Fibroblast of villous mesenchyme (primary cell): ENCODE results near the gene TAS1R1. TPM values are rescaled to one million over a fixed set of nuclear protein-coding genes. Genes with fewer than 3 reads are reported as not detected.
A peak's percentile ranks its signal among the peaks of the same experiment; 100 is the strongest.

Source experiments
- DNase-seq: peaks from one replicate; pipeline ENCODE4 v3.0.0-alpha.2; 2010; ENCODE audit warnings: low read depth
- H3K4me3 ChIP-seq: 2 replicates; pipeline ENCODE4 v1.5.1; 2011; ENCODE audit warnings: low read depth, mild to moderate bottlenecking, low read length
- CTCF ChIP-seq: IDR thresholded peaks from 2 replicates; pipeline ENCODE4 v1.5.1; 2012; ENCODE audit warnings: low read depth, mild to moderate bottlenecking, low read length; ENCODE audit not compliant: insufficient read depth
- total RNA-seq: library from RNA; depleted of rRNA; stranded (reverse); fragments of >200 nt; gene quantifications from 2 replicates; pipeline ENCODE4 v1.2.3, GENCODE V29; 2012

The TAS1R1 gene
- total RNA-seq, 1 donor, result not detected

DNA sequence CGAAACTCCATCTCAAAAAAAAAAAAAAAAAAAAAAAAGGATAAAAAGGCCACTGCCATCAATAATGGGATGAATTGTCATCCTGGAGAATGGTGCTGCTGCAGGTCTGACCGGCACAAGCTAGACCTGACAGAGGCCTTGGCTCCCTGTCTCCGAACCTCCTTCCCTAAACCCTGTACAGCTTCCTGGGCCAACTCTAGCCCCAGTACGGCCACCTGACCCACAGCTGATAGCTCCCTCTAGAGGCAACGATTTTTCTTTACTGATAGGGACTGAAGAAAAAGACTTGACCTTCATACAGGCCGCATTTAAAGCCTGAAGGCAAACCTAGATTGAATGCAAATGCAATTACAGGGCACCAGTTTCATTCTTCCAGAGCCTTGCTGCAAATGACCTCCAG, 31.5 kb upstream of the TAS1R1 start:
- TF ChIP-seq CTCF, result peak; percentile 69
- no peak overlapping the region for H3K4me3 ChIP-seq
- DNase-seq, result peak; percentile 47

DNA sequence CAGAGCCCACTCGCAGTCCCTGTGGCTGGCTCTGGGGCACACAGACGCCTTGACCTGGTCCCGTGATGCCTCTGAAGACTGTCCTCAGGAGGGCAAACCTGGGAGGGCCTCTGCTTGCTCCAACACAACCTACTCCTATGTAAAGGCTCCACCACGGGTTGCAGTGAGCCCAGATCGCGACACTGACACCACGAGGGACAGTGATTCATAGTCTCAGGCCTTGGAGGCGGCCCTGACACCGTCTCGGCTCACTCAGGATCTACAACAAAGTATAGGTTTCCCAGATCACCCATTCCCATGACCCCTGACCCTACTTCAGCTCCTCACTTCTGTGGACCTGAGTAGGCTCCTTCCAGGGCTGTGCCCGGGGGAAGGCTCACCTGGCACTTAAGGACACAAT, 28.8 kb upstream of the TAS1R1 start:
- no peak for DNase-seq
- no peak overlapping the region for H3K4me3 ChIP-seq
- TF ChIP-seq CTCF, result no peak

- DNase-seq, result no peak
- no peak for TF ChIP-seq CTCF
- no peak overlapping the region for H3K4me3 ChIP-seq
These were observed 26.6 kb upstream of the TAS1R1 start for GRCh38 chr1:6528492-6528891.

DNA sequence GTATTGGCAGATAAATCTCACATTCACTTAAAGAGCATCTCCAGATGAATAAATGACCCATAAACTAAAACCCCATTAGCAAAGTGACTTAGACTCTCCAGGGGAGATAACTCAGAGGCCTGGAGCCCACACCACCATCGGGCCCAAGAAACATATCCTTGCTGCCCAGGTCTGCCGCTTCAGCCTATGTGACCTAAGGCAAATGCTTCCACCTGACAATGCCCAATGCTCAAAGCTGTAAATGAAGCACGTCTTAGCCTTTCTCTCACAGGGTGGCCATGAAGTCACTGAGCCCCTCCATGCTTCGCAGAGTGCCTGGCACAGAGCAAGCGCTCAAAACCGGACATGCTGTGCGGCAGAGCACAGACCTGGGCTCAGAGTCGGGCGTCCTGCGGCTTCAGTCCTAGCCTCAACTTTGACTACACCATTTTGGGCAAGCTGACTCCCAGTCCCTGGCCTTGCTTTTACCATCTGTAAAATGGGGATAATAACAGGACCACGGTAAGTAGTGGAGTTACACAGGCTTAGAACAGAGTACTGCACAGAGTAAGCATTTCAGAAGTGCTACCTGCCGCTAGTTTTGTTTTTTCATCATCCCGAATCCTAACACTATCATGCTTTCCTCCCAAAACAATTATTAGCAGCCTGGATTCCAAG, 24.5 kb upstream of the TAS1R1 start:
- no peak for DNase-seq

GRCh38 chr1:6531996-6532395, 23.1 kb upstream of the TAS1R1 start:
- TF ChIP-seq CTCF, result no peak
- no peak for DNase-seq
- H3K4me3 ChIP-seq, result no peak overlapping the region

More for the DNA sequence above, 24.5 kb upstream of the TAS1R1 start:
- TF ChIP-seq CTCF, result no peak
- no peak overlapping the region for H3K4me3 ChIP-seq

DNA sequence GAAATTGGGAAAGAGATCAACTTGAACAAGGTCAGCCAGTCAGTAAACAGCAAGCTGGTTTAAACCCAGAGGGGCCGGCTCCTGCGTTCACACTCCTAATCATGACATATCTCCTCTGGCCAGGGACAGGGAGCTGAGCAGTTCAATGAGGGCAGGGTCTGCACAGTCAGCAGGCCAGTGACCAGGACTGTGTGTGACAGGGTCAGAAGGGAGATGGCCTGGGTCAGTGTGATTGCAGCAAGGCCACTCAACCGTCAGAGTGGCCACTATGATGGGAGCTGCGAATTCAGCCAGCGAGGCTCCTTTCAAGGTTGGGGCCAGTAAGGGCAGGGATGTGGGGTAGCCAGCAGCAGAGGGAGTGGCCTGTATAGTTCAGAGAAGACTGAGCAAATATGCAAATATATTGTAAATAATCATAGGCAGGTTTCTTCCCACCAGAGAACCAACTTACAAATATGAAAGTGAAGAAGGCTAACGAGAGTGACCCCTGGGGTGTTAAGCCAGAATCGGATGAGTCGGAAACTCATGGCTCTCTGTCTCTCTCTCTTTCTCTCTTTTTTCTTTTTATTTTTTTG, 20.8 kb upstream of the TAS1R1 start:
- no peak overlapping the region for H3K4me3 ChIP-seq
- TF ChIP-seq CTCF, result no peak
- no peak for DNase-seq

- H3K4me3 ChIP-seq, result no peak overlapping the region
- no peak for TF ChIP-seq CTCF
- DNase-seq, result peak; percentile 24
These were observed 19.9 kb upstream of the TAS1R1 start for GRCh38 chr1:6535214-6535613.
